ENCODE measurements around the gene CNPY1.

Gene CNPY1

DNA sequence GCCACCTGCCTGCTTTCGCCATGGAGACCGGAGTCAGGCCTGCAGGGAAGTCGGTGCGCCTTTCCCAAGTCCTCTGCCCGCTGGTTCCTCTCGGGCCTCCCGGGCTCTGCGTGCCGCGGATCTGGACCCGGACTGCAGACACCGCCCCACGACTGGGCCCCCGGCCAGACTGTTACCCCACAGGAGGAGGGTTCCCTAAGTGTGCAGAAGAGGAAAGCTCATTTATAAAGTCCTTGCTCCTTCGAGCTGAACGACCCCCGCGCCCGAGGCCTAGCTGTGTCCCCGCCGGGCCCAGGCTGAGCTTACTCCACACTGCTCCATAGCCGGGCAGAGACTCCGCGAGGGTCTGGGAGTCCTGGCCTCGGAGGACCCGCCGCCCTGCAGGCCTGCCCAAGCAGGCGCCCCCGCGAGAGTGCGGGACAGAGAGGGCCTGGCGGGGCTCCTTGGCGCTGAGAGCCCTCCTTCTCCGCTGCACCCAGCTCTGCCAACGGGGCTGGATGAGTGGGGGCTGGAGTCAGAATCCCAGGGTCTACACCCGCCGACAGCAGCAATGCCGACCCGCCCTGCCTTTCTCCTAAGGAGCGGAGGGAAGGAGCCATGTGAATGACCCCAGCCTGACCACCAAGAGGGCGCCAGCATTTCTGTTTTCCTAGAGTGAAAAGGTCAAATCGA lies 80.1 kb downstream of the CNPY1 start:
- in situ Hi-C loops (cut with MboI; ENCODE audit: low pct_unique_long_range_greater_than_20kb, low sequenced_read_pairs, unreplicated experiment): loop anchor here (25.0 kb wide), 1 partner anchor 1546 kb away; the partner anchor contains the start of gene MNX1

DNA sequence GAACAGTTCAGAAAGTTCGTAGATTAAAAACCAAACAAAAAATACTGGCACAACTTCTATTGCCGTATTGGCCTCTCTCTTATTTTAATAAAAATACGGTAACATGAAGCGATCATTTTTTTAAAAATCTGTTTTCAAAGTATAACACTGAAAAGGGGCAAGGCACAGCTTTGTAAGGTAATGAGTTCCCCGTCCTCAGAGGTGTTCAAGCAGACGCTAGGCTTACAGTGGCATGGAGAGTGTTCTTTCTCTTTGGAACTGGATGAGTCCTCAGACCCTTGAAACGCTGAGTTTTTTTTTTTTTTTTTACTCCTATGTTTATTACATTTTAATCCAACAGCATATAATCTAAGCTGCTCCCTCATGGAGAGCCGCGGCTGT lies 80.6 kb downstream of the CNPY1 start:
- DNase-seq (ENCODE audit: low spot score): no peak
- TF ChIP-seq, protein P1, sequence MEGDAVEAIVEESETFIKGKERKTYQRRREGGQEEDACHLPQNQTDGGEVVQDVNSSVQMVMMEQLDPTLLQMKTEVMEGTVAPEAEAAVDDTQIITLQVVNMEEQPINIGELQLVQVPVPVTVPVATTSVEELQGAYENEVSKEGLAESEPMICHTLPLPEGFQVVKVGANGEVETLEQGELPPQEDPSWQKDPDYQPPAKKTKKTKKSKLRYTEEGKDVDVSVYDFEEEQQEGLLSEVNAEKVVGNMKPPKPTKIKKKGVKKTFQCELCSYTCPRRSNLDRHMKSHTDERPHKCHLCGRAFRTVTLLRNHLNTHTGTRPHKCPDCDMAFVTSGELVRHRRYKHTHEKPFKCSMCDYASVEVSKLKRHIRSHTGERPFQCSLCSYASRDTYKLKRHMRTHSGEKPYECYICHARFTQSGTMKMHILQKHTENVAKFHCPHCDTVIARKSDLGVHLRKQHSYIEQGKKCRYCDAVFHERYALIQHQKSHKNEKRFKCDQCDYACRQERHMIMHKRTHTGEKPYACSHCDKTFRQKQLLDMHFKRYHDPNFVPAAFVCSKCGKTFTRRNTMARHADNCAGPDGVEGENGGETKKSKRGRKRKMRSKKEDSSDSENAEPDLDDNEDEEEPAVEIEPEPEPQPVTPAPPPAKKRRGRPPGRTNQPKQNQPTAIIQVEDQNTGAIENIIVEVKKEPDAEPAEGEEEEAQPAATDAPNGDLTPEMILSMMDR (IDR thresholded peaks at IDR 0.05; ENCODE audit: extremely low read depth, insufficient read depth, missing control alignments): no peak
- in situ Hi-C loops (cut with MboI; ENCODE audit: low pct_unique_long_range_greater_than_20kb, low sequenced_read_pairs, unreplicated experiment): loop anchor here (25.0 kb wide), 1 partner anchor 1547 kb away; the partner anchor contains the start of gene MNX1

More for the DNA sequence above, 80.1 kb downstream of the CNPY1 start:
- peak; percentile 40 for DNase-seq (ENCODE audit: low spot score)
- TF ChIP-seq, protein P1 (IDR thresholded peaks at IDR 0.05; ENCODE audit: extremely low read depth, insufficient read depth, missing control alignments): no peak

DNA sequence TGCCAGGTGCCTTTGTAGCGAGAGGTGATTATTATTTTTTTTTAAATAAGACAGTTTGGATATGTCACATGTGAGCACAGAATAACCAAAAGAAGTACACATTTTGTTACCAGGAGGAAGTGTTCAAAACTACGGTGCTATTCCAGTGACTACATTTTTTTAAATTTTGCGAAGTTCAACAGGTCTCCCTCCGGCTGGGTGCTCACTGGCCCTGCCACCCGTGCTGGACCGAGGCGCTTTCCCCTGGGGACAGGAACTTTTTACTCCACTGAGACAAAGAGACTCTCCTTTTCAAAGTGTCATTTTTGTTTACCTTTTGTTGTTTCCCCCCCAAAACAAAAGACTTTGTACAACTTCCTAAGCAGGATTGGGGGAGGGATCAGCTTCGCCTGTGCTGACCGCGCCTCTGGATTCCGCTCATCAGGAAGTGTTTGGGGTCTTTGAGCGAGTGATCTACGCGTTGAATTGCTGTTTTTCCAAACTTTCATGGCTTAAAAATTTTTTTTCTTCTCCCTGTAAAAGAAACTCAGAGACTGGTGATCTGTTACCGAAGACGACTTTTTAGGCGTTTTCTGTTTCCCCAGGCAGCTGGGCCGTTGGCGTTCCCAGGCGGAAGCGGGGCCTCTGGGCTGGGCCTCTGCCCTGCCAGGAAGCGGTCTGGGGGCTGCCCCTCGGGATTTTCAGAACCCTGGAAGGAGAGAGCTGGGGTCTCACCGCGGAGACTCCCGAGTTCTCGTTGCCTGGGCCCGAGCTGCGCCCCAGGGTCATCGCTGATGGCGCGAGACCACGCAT lies 81.2 kb downstream of the CNPY1 start:
- in situ Hi-C loops (cut with MboI; ENCODE audit: low pct_unique_long_range_greater_than_20kb, low sequenced_read_pairs, unreplicated experiment): loop anchor here (25.0 kb wide), 1 partner anchor 1547 kb away; the partner anchor contains the start of gene MNX1
- TF ChIP-seq, protein P1 (IDR thresholded peaks at IDR 0.05; ENCODE audit: extremely low read depth, insufficient read depth, missing control alignments): no peak
- DNase-seq (ENCODE audit: low spot score): no peak

DNA sequence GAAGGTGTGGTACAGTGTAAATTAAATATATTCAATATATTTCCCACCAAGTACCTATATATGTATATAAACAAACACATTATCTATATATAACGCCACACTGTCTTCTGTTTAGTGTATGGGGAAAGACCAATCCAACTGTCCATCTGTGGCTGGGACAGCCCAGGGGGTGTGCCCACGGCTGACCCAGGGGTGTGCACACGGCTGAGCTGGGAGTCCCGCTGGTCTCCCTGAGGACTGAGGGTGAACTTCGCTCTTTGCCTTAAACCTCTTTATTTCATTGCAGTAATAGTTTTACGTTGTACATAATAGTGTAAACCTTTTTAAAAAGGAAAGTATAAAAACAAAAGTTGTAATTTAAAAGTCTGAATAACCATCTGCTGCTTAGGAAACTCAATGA lies 82.2 kb downstream of the CNPY1 start:
- in situ Hi-C loops (cut with MboI; ENCODE audit: low pct_unique_long_range_greater_than_20kb, low sequenced_read_pairs, unreplicated experiment): loop anchor here (25.0 kb wide), 1 partner anchor 1548 kb away; the partner anchor contains the start of gene MNX1
- DNase-seq (ENCODE audit: low spot score): no peak
- TF ChIP-seq, protein P1 (IDR thresholded peaks at IDR 0.05; ENCODE audit: extremely low read depth, insufficient read depth, missing control alignments): no peak

DNA sequence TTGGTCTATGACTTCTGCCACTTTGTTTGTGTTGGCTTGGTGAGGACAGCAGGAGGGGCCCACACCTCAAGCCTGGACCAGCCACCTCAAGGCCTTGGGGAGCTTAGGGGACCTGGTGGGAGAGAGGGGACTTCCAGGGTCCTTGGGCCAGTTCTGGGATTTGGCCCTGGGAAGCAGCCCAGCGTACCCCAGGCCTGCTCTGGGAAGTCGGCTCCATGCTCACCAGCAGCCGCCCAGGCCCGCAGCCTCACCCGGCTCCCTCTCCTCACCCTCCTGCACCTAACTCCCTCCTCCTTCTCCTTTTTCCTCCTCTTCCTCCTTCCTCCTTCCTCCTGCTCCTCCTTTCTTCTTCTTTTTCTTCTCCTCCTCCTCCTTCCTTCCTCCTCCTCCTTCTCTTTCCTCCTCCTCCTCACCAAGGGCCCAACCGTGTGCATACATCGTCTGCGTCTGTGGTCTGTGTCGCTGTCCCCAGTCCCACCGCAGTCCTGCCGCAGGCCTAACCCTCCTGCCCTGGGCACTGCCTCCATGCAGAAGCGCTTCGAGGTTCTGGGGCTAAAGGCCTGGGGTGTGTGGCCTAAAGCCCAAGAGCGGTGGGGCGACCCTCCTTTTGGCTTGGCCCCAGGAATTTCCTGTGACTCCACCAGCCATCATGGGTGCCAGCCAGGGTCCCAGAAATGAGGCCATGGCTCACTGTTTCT lies 83.1 kb downstream of the CNPY1 start:
- DNase-seq (ENCODE audit: low spot score): no peak
- TF ChIP-seq, protein P1 (IDR thresholded peaks at IDR 0.05; ENCODE audit: extremely low read depth, insufficient read depth, missing control alignments): no peak
- in situ Hi-C loops (cut with MboI; ENCODE audit: low pct_unique_long_range_greater_than_20kb, low sequenced_read_pairs, unreplicated experiment): loop anchor here (25.0 kb wide), 1 partner anchor 1549 kb away; the partner anchor contains the start of gene MNX1

GRCh38 chr7:155462163-155462735 lies 84.1 kb downstream of the CNPY1 start:
- TF ChIP-seq, protein P1 (IDR thresholded peaks at IDR 0.05; ENCODE audit: extremely low read depth, insufficient read depth, missing control alignments): no peak
- in situ Hi-C loops (cut with MboI; ENCODE audit: low pct_unique_long_range_greater_than_20kb, low sequenced_read_pairs, unreplicated experiment): loop anchor here (25.0 kb wide), 1 partner anchor 1550 kb away; the partner anchor contains the start of gene MNX1
- no peak for DNase-seq (ENCODE audit: low spot score)

Measured in GM13977 (cell line).